Lung (tissue), 12 donors: Measurements from ENCODE around the gene RALGAPA2. TPM values are rescaled to one million over a fixed set of nuclear protein-coding genes. Genes with fewer than 3 reads are reported as not detected.

Experiments
- ATAC-seq: fragments of 200-7000 bp; cut with Tn5 transposase; one replicate; pipeline ENCODE4 v1.9.1; 2020; ENCODE audit warnings: moderate number of reproducible peaks; ENCODE audit not compliant: insufficient read depth, low FRiP score
- DNase-seq, 3 donors: peaks; one replicate each; pipeline ENCODE4 v3.0.0-alpha.2; 2013 to 2017
- H3K27ac ChIP-seq, 2 donors: one replicate each; pipeline ENCODE4 v1.5.1; 2013; ENCODE audit warnings: mild to moderate bottlenecking in 2 of 2, moderate library complexity in 2 of 2, control low read depth in 1 of 2, inconsistent platforms in 1 of 2, low read depth in 1 of 2, low read length in 1 of 2
- H3K27me3 ChIP-seq, 3 donors: one replicate each; pipeline ENCODE4 v1.5.1; 2013; ENCODE audit warnings: low read length in 2 of 3; ENCODE audit not compliant: control insufficient read depth in 3 of 3, insufficient read depth in 3 of 3
- H3K36me3 ChIP-seq, 4 donors: one replicate each; pipeline ENCODE4 v1.5.1; 2013; ENCODE audit warnings: low read length in 4 of 4, mild to moderate bottlenecking in 1 of 4, moderate library complexity in 1 of 4; ENCODE audit not compliant: control insufficient read depth in 4 of 4, insufficient read depth in 4 of 4
- H3K4me1 ChIP-seq, 5 donors: one replicate each; pipeline ENCODE4 v1.5.1; 2013; ENCODE audit warnings: low read length in 5 of 5, mild to moderate bottlenecking in 2 of 5, moderate library complexity in 1 of 5; ENCODE audit not compliant: control insufficient read depth in 5 of 5, insufficient read depth in 5 of 5
- H3K4me3 ChIP-seq: one replicate; pipeline ENCODE4 v1.5.1; 2013; ENCODE audit warnings: mild to moderate bottlenecking, control low read depth, moderate library complexity
- H3K9ac ChIP-seq, 2 donors: one replicate each; pipeline ENCODE4 v1.5.1; 2013; ENCODE audit warnings: low read length in 2 of 2, control low read depth in 1 of 2; ENCODE audit not compliant: insufficient read depth in 1 of 2
- H3K9me3 ChIP-seq, 4 donors: one replicate each; pipeline ENCODE4 v1.5.1; 2013; ENCODE audit warnings: low read length in 3 of 4, mild to moderate bottlenecking in 1 of 4, moderate library complexity in 1 of 4; ENCODE audit not compliant: control insufficient read depth in 4 of 4, insufficient read depth in 3 of 4
- CTCF ChIP-seq: IDR thresholded peaks from 2 replicates; pipeline ENCODE4 v1.5.1; 2012; ENCODE audit warnings: mild to moderate bottlenecking; ENCODE audit errors: control extremely low read depth, extremely low read depth
- WGBS, 2 donors: extraction: QIAGEN DNeasy Blood & Tissue Kit; methylation state at CpG; one replicate each; pipeline ENCODE4 v1.1.7; 2013; 5-methylcytosine and 5-hydroxymethylcytosine counted together
- polyA plus RNA-seq, 2 donors: library from polyadenylated mRNA; stranded (reverse); fragments of 200-250 nt; gene quantifications; one replicate each; pipeline ENCODE4 v1.2.1, GENCODE V29; 2013
- total RNA-seq, 2 donors: library from RNA; depleted of rRNA in 1 of 2; stranded (reverse); fragments of >200 nt in 1 of 2; gene quantifications; one replicate each; pipeline ENCODE4 v1.2.1, GENCODE V29; 2014 to 2021
- donor health status: control.
- donor health status: control.
- donor health status: Bipolar disorder and iron deficiency.
- donor health status: healthy.
- donor health status: DM: yes; HTN: yes; CAD: no.

Gene RALGAPA2
- total and polyA plus RNA-seq, 4 donors: 12.1 to 83.4 (median 55.6) TPM

GRCh38 chr20:20415321-20415720, 297.1 kb downstream of the RALGAPA2 start:
- TF ChIP-seq CTCF: no peak

GRCh38 chr20:20414640-20415220, 297.7 kb downstream of the RALGAPA2 start:
- Histone ChIP-seq H3K9ac (no peak overlapping the region), H3K36me3 (peaks cover 0 to 14% (median 3%) of the 10 kb centered on the region in 4 donors)
- ATAC-seq: no peak

More at GRCh38 chr20:20415321-20415720, 297.1 kb downstream of the RALGAPA2 start:
- Histone ChIP-seq H3K9ac (no peak overlapping the region), H3K4me1 (peaks cover 0 to 13% (median 4%) of the 10 kb centered on the region in 5 donors), H3K4me3 (no peak overlapping the region), H3K27me3 (no peaks in the 10 kb centered on the region), H3K27ac (no peak overlapping the region), H3K9me3 (no peaks in the 10 kb centered on the region), H3K36me3 (peaks cover 0 to 15% (median 3%) of the 10 kb centered on the region in 4 donors)
- no peak for DNase-seq
- 97 to 100% methylated on average over 1 of the region's 1 CpG for WGBS, 2 donors
- ATAC-seq: no peak

GRCh38 chr20:20413810-20414281, 298.6 kb downstream of the RALGAPA2 start:
- peaks cover 0 to 19% (median 3%) of the 10 kb centered on the region in 4 donors for H3K36me3 ChIP-seq
- no peak for DNase-seq

More at GRCh38 chr20:20414640-20415220, 297.7 kb downstream of the RALGAPA2 start:
- no peak for DNase-seq
- no peak for TF ChIP-seq CTCF
- H3K4me1 ChIP-seq: peaks cover 0 to 13% (median 4%) of the 10 kb centered on the region in 5 donors
- H3K27ac ChIP-seq: no peak overlapping the region
- no peak overlapping the region for H3K4me3 ChIP-seq
- 82 to 94% methylated on average over 5 of the region's 5 CpGs for WGBS, 2 donors
- H3K27me3 ChIP-seq: no peaks in the 10 kb centered on the region
- H3K9me3 ChIP-seq: no peaks in the 10 kb centered on the region

More at GRCh38 chr20:20413810-20414281, 298.6 kb downstream of the RALGAPA2 start:
- Histone ChIP-seq H3K4me1 (peaks cover 0 to 13% (median 4%) of the 10 kb centered on the region in 5 donors), H3K27ac (no peak overlapping the region), H3K9me3 (no peaks in the 10 kb centered on the region), H3K9ac (no peak overlapping the region), H3K27me3 (no peaks in the 10 kb centered on the region), H3K4me3 (no peak overlapping the region)
- 93 to 96% methylated on average over 21 of the region's 21 CpGs for WGBS, 2 donors
- TF ChIP-seq CTCF: no peak
- no peak for ATAC-seq
